NCI-H1105 treated with DMSO at 0.1 percent for 48 hours (cell line): Measurements from ENCODE around the gene MR1.

Source experiments
- DNase-seq: peaks from one replicate; lab custom pipeline; 2025; lab: John Stamatoyannopoulos, UW

Gene MR1

GRCh38 chr1:181091309-181092040 is 57.7 kb downstream of the MR1 start:
- no peak for DNase-seq

GRCh38 chr1:181092056-181092455 is 58.3 kb downstream of the MR1 start:
- no peak for DNase-seq

GRCh38 chr1:181092883-181093458 is 59.2 kb downstream of the MR1 start:
- no peak for DNase-seq

GRCh38 chr1:181094416-181095212 is 60.8 kb downstream of the MR1 start:
- no peak for DNase-seq

- DNase-seq: no peak
Measured at GRCh38 chr1:181095260-181095659, 61.5 kb downstream of the MR1 start.

GRCh38 chr1:181095763-181096184 is 62.0 kb downstream of the MR1 start:
- DNase-seq: no peak

GRCh38 chr1:181097242-181097641 is 63.5 kb downstream of the MR1 start:
- DNase-seq: no peak

GRCh38 chr1:181099152-181100014 is 65.6 kb downstream of the MR1 start:
- peak; percentile 17 for DNase-seq

- DNase-seq: no peak
Measured at GRCh38 chr1:181100015-181100905, 66.5 kb downstream of the MR1 start.

GRCh38 chr1:181100934-181101333 is 67.2 kb downstream of the MR1 start:
- DNase-seq: no peak

- DNase-seq: peak; percentile 83
Measured at GRCh38 chr1:181101581-181102226, 67.9 kb downstream of the MR1 start.

GRCh38 chr1:181102841-181103240 is 69.1 kb downstream of the MR1 start:
- DNase-seq: no peak

- no peak for DNase-seq
Measured at GRCh38 chr1:181103399-181103798, 69.6 kb downstream of the MR1 start.

GRCh38 chr1:181104042-181104789 is 70.4 kb downstream of the MR1 start:
- no peak for DNase-seq

GRCh38 chr1:181104790-181105133 is 71.0 kb downstream of the MR1 start:
- DNase-seq: no peak

- DNase-seq: peak; percentile 92
Measured at GRCh38 chr1:181105134-181106021, 71.6 kb downstream of the MR1 start.

GRCh38 chr1:181106022-181106312 is 72.2 kb downstream of the MR1 start:
- DNase-seq: no peak

- DNase-seq: no peak
Measured at GRCh38 chr1:181106479-181106878, 72.7 kb downstream of the MR1 start.

- DNase-seq: no peak
Measured at GRCh38 chr1:181107711-181108110, 73.9 kb downstream of the MR1 start.
